Dedifferentiated amniotic fluid mesenchymal stem cell (primary cell): ENCODE measurements around the gene AKAP8L.

ENCODE experiments used
- DNase-seq: peaks from one replicate; pipeline ENCODE4 v3.0.0-alpha.2; 2016; ENCODE audit errors: extremely low spot score

The AKAP8L gene

GRCh38 chr19:15448778-15449619 lies 30.2 kb upstream of the AKAP8L start:
- DNase-seq, result no peak

- DNase-seq, result no peak
Observed at GRCh38 chr19:15448044-15448777, 29.4 kb upstream of the AKAP8L start.

- DNase-seq, result no peak
Observed at GRCh38 chr19:15447057-15447456, 28.3 kb upstream of the AKAP8L start.

DNA sequence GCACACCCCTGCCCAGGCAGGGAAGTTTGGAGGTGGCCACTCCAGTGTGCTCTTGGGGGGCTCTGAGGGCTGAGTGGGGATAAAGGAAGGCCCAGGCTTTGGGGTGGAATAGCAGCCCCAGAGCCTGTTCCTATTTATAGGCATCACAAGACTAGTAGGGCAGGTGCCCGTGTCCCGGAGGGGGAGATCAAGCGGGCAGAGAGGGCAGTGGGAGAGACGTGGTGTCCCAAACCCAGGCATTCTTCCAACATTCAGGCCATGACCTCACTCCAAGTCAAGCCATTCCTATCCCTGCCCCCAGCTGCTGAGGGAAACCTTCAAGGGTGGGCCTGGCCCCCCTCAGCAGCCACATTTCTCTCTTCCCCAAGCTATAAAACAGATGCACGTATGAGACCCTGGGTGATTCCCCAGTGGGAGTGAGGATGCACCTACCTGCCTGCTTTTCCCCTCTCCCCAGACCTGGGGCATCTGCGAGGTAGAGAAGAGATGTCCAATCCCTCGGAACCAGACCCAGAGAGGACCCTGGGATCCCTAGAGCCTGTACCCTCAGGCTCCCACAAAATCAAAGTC lies 27.1 kb upstream of the AKAP8L start:
- DNase-seq, result no peak

DNA sequence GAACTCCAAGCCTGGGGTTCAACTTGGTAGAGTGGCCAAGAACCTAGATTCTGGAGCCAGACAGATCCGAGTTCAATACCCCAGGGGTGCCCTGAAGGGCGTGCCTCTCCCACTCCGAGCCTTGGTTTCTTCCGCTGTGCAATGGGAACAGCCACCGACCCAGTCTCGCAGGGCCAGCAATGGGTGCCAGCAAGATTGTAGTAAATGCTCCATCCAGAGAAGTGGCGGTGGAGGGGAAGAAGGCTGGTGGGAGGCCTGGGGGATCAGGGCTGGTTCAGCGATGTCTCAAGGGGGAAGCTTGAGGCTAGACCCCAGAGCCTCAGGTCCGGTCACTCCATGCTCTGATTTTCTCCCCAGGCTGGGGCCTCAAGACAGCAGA lies 26.4 kb upstream of the AKAP8L start:
- no peak for DNase-seq

GRCh38 chr19:15444505-15445226 lies 25.9 kb upstream of the AKAP8L start:
- DNase-seq, result no peak

GRCh38 chr19:15443838-15444237 lies 25.1 kb upstream of the AKAP8L start:
- DNase-seq, result no peak

DNA sequence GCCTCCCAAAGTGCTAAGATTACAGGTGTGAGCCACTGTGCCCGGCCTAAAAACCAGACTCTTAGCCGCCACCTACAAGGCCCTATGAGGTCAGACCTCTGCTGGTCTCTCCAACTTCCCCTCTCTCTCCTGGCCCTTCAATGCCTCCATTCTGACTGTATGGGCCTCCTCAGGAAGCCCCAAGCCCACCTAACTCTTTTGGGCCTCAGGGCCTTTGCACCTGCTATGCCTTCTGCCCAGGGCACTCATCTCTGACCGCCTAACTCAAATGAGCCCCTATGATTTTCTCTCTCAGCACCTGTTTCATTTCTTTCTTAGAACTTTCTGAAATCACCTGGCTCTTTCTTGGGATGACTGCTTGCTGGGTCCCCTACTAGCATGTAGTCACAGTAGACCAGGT lies 24.5 kb upstream of the AKAP8L start:
- no peak for DNase-seq

GRCh38 chr19:15442142-15442920 lies 23.5 kb upstream of the AKAP8L start:
- no peak for DNase-seq

DNA sequence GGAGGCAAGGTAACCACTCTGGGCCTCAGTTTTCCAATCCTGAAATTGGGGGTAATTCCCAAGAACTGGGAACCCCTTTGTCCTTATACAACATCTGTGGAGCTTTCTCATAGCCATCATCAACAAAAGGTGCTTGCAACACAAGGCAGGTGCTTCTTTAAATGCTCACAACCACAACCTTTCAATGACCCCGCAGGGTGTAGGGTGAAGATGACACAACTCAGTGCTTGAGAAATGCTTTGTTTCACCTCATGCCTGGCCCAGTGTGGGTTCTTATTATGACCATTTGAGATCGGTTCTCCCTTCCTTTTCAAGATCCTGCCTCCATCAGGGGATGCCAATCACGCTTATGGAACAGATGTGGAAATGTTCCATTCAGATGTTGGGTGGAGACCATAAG lies 22.5 kb upstream of the AKAP8L start:
- DNase-seq, result no peak

DNA sequence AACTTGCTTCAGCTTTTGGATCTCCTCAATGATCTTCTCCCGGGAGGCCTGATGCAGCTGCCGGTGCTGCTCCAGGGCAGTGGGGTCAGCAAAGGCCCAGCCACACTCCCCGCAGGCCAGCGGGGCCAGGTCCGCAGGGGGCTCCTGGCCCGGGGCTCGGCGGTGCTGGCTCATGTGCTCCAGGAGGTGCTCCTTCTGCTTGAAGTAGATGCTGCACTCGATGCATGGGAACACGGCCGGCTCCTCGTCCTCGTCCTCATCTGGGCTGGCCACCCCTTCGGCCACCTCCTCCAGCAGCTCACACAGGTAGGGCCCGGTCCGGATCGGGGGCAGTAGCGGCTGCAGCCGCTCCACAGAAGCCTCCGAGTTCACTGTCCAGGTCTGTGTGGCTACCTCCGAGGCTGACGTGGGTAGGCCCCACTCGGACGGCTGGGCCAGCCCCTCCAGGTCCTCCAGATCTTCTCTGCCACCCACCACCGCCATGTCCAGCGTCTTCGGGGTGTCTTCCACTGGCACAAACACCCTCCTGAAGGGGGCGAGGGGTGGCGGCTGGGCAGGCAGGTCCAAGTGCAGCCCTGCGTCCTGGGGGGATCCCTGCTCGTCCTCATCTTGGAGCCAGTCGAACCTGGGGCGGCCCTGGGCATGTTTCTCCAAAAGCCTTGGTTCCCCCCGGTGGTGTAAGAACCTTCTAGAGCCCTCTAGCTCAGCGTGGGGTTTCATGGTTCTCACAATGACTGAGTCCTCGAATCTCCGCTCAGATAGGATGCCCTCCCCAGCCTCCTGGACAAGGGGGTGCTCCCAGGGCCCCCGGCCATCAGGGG lies 21.2 kb upstream of the AKAP8L start:
- no peak for DNase-seq

GRCh38 chr19:15439078-15439799 lies 20.5 kb upstream of the AKAP8L start:
- no peak for DNase-seq

- no peak for DNase-seq
Observed at GRCh38 chr19:15438577-15438976, 19.8 kb upstream of the AKAP8L start.

GRCh38 chr19:15438124-15438496 lies 19.3 kb upstream of the AKAP8L start:
- no peak for DNase-seq

DNA sequence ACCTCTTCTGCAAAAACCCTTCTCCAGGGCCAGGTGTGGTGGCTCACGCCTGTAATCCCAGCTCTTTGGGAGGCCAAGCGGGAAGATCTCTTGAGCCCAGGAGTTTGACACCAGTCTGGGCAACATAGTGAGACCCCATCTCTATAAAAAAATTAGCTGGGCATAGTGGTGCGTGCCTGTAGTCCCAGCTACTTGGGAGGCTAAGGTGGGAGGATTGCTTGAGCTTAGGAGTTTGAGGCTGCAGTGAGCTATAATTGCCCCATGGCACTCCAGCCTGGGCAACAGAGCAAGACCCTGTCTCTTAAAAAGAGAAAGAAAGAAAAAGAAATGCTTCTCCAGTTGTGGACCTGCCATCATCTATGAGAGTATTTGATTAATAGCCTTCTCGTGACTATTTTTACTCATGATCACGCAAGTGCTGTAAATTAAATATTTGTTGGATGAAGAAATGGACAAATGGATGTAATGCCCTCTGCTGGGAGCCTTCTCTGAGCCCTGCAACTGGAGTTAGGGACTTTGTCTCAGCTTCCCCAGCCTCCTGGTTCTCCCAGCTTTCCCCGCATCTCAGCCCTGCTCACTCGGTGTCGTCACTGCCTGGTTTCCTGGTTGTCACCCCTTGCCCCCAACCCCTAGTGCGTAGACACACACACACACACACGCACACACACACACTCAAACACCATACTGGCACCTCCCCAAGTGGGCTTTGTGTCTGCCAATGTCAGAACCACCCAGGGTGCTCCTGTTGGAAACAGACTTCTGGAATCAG lies 18.8 kb upstream of the AKAP8L start:
- no peak for DNase-seq

- DNase-seq, result no peak
Observed at GRCh38 chr19:15436826-15437110, 18.0 kb upstream of the AKAP8L start.

DNA sequence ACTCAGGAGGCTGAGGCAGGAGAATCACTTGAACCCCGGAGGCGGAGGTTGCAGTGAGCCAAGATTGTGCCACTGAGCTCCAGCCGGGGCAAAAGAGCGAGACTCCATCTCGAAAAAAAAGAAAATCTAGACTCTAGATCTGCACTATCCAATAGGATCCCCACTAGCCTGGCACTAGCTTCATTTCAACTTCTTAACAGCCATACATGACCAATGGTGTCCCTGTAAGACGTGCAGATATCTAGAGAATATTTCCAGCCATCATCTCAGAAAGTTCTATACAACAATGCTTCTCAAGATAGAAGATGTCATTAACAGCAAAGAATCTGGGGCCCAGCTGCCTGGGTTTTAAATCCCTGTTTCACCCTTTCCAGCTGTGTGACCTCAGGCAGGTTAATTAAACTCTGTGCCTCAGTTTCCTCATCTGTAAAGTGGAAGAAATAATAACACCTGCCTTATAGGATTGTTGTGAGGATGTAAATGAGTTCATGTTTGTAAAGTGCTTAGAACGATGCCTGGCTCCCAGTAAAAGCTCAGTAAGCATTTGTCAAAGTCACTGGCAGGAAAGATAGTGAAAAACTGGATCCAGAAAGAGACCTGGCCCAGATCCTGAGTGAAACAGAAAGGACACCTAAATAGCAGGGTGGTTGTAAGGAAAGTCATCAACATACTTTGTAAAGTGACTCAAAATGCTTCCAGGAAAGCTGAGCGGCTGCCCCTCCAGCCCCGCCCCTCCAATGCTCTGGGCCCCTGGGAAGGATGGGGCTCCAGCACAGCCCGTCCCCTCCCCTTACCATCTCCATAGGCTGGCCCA lies 17.4 kb upstream of the AKAP8L start:
- no peak for DNase-seq

GRCh38 chr19:15433519-15434069 lies 14.8 kb upstream of the AKAP8L start:
- no peak for DNase-seq
